ENCODE results near the gene TFF2. TPM values are rescaled to one million over a fixed set of nuclear protein-coding genes. Genes with fewer than 3 reads are reported as not detected.

Gene TFF2
- total and polyA plus RNA-seq, 2 experiments from 2014 or later = not detected

GRCh38 chr21:42358261-42358660 is 7.5 kb upstream of the TFF2 start:
- no peaks in the 10 kb centered on the region for H3K9me3 ChIP-seq (ENCODE audit: low read depth)
- no peak overlapping the region for H3K27ac ChIP-seq
- no peaks in the 10 kb centered on the region for H3K36me3 ChIP-seq
- no peak overlapping the region for H3K4me3 ChIP-seq
- H3K4me1 ChIP-seq (ENCODE audit: low read depth) = no peaks in the 10 kb centered on the region
- DNase-seq (ENCODE audit: low read depth in 1 of 2, low spot score in 1 of 2) = no peak
- TF ChIP-seq CTCF (IDR thresholded peaks at IDR 0.05; ENCODE audit: low read depth, low read length) = no peak
- no peaks in the 10 kb centered on the region for H3K27me3 ChIP-seq

GRCh38 chr21:42357307-42357706 is 6.5 kb upstream of the TFF2 start:
- no peak overlapping the region for H3K27ac ChIP-seq
- DNase-seq (ENCODE audit: low read depth in 1 of 2, low spot score in 1 of 2) = no peak
- no peak overlapping the region for H3K4me3 ChIP-seq
- TF ChIP-seq CTCF (IDR thresholded peaks at IDR 0.05; ENCODE audit: low read depth, low read length) = no peak
- H3K36me3 ChIP-seq = no peaks in the 10 kb centered on the region
- H3K4me1 ChIP-seq (ENCODE audit: low read depth) = no peaks in the 10 kb centered on the region
- no peaks in the 10 kb centered on the region for H3K9me3 ChIP-seq (ENCODE audit: low read depth)
- no peaks in the 10 kb centered on the region for H3K27me3 ChIP-seq

GRCh38 chr21:42356650-42357049 is 5.9 kb upstream of the TFF2 start:
- H3K27me3 ChIP-seq = no peaks in the 10 kb centered on the region
- no peaks in the 10 kb centered on the region for H3K9me3 ChIP-seq (ENCODE audit: low read depth)
- H3K27ac ChIP-seq = no peak overlapping the region
- DNase-seq (ENCODE audit: low read depth in 1 of 2, low spot score in 1 of 2) = no peak
- no peaks in the 10 kb centered on the region for H3K4me1 ChIP-seq (ENCODE audit: low read depth)
- no peak overlapping the region for H3K4me3 ChIP-seq
- no peak for TF ChIP-seq CTCF (IDR thresholded peaks at IDR 0.05; ENCODE audit: low read depth, low read length)
- H3K36me3 ChIP-seq = no peaks in the 10 kb centered on the region

- Histone ChIP-seq H3K36me3 (no peaks in the 10 kb centered on the region), H3K4me3 (no peak overlapping the region), H3K9me3 (ENCODE audit: low read depth) (no peaks in the 10 kb centered on the region), H3K4me1 (ENCODE audit: low read depth) (no peaks in the 10 kb centered on the region), H3K27me3 (no peaks in the 10 kb centered on the region), H3K27ac (no peak overlapping the region)
- TF ChIP-seq CTCF (IDR thresholded peaks at IDR 0.05; ENCODE audit: low read depth, low read length) = no peak
- no peak for DNase-seq (ENCODE audit: low read depth in 1 of 2, low spot score in 1 of 2)
Observed at GRCh38 chr21:42356046-42356445, 5.3 kb upstream of the TFF2 start.

- Histone ChIP-seq H3K4me1 (ENCODE audit: low read depth) (no peaks in the 10 kb centered on the region), H3K27me3 (no peaks in the 10 kb centered on the region), H3K4me3 (no peak overlapping the region), H3K9me3 (ENCODE audit: low read depth) (no peaks in the 10 kb centered on the region), H3K36me3 (no peaks in the 10 kb centered on the region), H3K27ac (no peak overlapping the region)
- no peak for TF ChIP-seq CTCF (IDR thresholded peaks at IDR 0.05; ENCODE audit: low read depth, low read length)
- DNase-seq (ENCODE audit: low read depth in 1 of 2, low spot score in 1 of 2) = no peak
Observed at GRCh38 chr21:42353623-42354022, 2.8 kb upstream of the TFF2 start.
